ENCODE data around the gene CRACDL. TPM values are rescaled to one million over a fixed set of nuclear protein-coding genes. Genes with fewer than 3 reads are reported as not detected.

Gene CRACDL
- polyA plus RNA-seq, 1 experiment = not detected

DNA sequence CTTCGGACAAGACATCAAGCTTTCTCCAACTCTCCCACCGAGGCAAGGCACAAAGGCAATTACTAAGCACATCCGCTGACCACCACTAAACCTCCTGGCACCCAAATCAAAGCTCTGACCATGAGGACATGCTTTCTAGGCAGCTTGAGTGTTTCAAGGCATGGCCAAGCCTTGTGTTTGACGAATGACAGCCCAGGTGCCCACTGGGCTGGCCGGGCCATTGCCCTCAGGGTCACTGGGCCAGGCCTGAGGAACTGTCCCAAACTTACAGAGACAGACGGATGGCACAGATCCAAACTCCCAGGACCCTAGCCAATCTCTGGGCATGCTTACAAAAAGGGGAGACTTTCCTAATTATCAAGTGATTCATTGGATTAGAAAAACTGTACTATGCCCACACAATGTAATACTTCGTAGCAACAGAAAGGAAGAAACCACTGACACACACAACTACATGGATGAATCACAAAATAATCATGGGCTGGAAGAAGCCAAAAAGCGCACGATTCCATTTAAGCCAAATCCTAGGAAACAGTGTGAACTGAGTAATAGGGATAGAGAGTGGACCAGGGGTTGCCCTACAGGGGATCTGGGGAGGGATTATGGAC, 20.2 kb downstream of the CRACDL start:
- TF ChIP-seq, protein P1, sequence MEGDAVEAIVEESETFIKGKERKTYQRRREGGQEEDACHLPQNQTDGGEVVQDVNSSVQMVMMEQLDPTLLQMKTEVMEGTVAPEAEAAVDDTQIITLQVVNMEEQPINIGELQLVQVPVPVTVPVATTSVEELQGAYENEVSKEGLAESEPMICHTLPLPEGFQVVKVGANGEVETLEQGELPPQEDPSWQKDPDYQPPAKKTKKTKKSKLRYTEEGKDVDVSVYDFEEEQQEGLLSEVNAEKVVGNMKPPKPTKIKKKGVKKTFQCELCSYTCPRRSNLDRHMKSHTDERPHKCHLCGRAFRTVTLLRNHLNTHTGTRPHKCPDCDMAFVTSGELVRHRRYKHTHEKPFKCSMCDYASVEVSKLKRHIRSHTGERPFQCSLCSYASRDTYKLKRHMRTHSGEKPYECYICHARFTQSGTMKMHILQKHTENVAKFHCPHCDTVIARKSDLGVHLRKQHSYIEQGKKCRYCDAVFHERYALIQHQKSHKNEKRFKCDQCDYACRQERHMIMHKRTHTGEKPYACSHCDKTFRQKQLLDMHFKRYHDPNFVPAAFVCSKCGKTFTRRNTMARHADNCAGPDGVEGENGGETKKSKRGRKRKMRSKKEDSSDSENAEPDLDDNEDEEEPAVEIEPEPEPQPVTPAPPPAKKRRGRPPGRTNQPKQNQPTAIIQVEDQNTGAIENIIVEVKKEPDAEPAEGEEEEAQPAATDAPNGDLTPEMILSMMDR (IDR thresholded peaks at IDR 0.05; ENCODE audit: insufficient read depth, low read depth, low read length) = no peak
- CTCF ChIA-PET = no interaction called here
- Histone ChIP-seq H3K36me3 (ENCODE audit: control insufficient read depth, insufficient read depth, low read length) (no peaks in the 10 kb centered on the region), H3K4me3 (ENCODE audit: low read depth, low read length) (no peak overlapping the region), H3K27me3 (ENCODE audit: control insufficient read depth, insufficient read depth, low read length) (no peaks in the 10 kb centered on the region)
- no peak for DNase-seq (ENCODE audit: low read depth)
- POLR2A ChIA-PET = no interaction called here

DNA sequence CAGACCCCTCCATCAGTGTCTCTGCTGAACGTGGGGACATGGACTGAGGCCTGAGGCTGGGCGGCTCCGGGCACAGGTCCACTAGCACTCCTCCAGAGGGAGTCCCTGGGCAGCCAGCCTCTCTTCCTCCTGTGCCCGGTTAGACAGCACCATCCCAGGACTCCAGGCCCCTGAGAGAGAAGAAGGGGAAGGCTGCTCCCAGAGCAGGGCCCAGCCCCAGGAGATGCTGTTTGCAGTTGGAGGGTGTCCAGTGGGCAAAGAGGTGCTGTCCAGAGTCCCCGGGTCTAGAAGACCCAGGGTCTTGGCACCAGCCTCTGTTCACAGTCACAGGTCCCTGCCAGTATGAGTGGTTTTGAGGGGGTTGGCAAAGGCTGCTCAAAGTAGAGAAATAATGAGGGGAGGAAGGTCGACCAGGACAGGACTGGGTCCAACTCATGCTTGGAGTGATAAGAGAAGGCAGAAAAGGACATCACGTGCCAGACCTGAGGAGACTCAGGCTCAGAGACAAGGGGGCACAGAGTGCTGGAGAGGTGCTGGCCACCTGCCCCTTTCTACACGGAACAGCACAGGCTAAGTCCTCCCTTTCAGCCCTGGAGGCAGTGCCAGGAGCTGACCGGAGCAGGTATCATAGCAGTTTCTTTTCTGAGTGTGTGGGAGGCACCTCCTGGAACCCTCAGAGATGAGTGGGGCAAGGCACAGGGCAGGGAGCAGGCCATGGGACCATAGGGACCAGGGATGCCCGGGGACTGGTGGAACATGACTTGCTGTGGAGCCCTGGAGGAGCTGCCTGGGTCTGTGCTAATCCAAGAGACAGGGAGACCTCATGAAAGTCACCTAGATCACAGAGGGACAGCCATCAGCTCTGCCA, 21.1 kb downstream of the CRACDL start:
- no peak for DNase-seq (ENCODE audit: low read depth)
- TF ChIP-seq, protein P1 (IDR thresholded peaks at IDR 0.05; ENCODE audit: insufficient read depth, low read depth, low read length) = no peak
- ChIA-PET CTCF (no interaction called here), POLR2A (no interaction called here)
- Histone ChIP-seq H3K4me3 (ENCODE audit: low read depth, low read length) (no peak overlapping the region), H3K36me3 (ENCODE audit: control insufficient read depth, insufficient read depth, low read length) (no peaks in the 10 kb centered on the region), H3K27me3 (ENCODE audit: control insufficient read depth, insufficient read depth, low read length) (no peaks in the 10 kb centered on the region)

DNA sequence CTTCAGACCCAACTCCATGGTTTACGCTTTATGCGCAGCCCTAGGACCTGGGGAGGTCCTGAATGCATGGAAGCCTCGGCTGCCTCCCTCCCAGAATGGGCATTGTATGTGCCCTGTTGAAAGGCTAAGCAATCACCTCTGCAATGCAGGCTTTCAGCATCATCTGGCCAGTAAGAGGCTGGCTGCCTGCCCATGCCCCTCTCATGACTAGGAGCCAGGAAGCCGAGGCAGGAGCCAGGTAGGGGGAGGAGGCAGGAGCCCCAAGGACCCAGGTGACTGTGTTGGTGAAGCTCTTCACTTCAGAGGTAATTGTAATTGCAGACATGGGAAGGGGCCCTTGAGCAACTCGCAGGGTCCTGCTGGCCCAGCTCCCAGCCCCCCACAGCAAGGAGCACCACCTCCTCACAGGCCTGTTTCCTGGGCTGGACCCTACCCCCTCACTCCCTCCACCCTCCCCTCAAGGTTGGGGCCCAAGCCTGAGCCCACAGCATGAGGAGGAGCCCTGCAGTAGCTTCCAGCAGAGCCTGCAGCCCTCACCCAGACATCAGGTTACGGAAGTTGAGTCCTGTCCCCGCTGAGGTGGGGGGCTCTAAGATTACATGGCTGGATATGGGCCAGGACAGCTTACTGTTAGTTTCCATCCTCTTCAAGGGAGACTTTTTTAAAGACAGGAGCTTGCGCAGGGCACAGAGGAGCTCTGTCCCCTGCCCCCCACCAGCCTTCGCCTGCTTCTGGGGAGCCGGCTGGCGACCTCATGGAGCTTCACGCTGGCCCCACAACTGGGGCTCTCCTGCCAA, 21.9 kb downstream of the CRACDL start:
- TF ChIP-seq, protein P1 (IDR thresholded peaks at IDR 0.05; ENCODE audit: insufficient read depth, low read depth, low read length) = no peak
- no peaks in the 10 kb centered on the region for H3K27me3 ChIP-seq (ENCODE audit: control insufficient read depth, insufficient read depth, low read length)
- no peak for DNase-seq (ENCODE audit: low read depth)
- CTCF ChIA-PET = no interaction called here
- no peaks in the 10 kb centered on the region for H3K36me3 ChIP-seq (ENCODE audit: control insufficient read depth, insufficient read depth, low read length)
- POLR2A ChIA-PET = no interaction called here
- no peak overlapping the region for H3K4me3 ChIP-seq (ENCODE audit: low read depth, low read length)

DNA sequence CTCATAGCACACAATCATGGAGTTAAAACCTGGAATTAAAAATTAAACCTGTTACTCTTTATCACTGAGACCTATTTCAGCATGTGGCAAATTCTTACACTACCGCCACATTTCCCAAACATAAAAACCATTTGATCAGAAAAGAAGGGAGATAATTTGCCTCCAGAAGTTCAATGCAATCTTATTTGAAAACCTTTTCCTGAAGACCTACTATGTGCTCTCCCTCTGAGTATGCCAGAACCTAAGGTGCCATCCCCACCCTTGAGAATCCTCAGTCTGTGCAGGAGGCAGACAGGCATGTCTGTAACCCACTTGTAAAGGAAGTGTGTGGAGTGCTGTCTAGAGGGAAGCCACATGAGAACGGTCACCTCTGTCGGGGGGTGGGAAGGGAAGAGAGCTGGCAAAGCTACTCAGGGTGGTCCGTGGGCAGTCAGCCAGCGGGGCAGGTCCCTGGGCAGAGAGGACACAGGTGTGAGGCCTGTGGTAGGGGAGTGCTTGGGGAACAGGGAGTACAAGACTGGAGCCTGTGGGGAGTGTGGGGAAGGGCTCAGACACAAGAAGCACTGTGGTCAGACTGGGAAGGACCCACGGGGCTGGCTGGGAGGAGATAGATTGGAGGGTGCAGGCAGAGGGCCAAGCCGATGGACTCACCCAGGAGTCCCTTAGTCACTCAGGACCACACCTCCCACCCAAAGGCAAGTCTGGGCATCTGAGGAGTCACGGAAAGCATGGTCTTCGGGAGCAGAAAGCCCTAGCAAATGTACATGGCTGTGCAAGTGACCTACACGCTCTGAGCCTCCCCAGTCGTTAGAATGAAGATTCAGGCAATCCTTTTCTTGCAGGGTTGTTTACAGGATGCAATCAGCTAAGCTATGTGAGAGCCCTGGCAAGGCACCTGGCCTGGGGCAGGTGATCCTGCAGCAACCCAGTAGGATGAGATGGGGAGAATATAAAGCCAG, 22.8 kb downstream of the CRACDL start:
- Histone ChIP-seq H3K27me3 (ENCODE audit: control insufficient read depth, insufficient read depth, low read length) (no peaks in the 10 kb centered on the region), H3K4me3 (ENCODE audit: low read depth, low read length) (no peak overlapping the region), H3K36me3 (ENCODE audit: control insufficient read depth, insufficient read depth, low read length) (no peaks in the 10 kb centered on the region)
- CTCF ChIA-PET = no interaction called here
- POLR2A ChIA-PET = no interaction called here
- TF ChIP-seq, protein P1 (IDR thresholded peaks at IDR 0.05; ENCODE audit: insufficient read depth, low read depth, low read length) = no peak
- DNase-seq (ENCODE audit: low read depth) = no peak

Data from BJ (cell line).